Nephron progenitor cell (in vitro differentiated cells): ENCODE results near the gene MEGF10.
A peak's percentile ranks its signal among the peaks of the same experiment; 100 is the strongest.
"Not testable (repeated sequence)": the region's sequence is repeated elsewhere in the genome, so short reads cannot be mapped to it uniquely, and the experiment has no call there.

Experiments used
- DNase-seq: peaks from one replicate; pipeline ENCODE4 v3.0.0; 2021
- H3K27ac Mint-ChIP-seq: 2 replicates; pipeline ENCODE4 v1.8.0; 2021; ENCODE audit warnings: mild to moderate bottlenecking, moderate library complexity, mixed read lengths
- H3K27me3 Mint-ChIP-seq: 2 replicates; pipeline ENCODE4 v1.8.0; 2021; ENCODE audit warnings: mild to moderate bottlenecking, low read depth, mixed read lengths; ENCODE audit not compliant: poor library complexity
- H3K36me3 Mint-ChIP-seq: 2 replicates; pipeline ENCODE4 v1.8.0; 2021; ENCODE audit warnings: low read depth, mixed read lengths
- H3K4me1 Mint-ChIP-seq: 2 replicates; pipeline ENCODE4 v1.8.0; 2021; ENCODE audit warnings: mixed read lengths
- H3K4me3 Mint-ChIP-seq: 2 replicates; pipeline ENCODE4 v1.8.0; 2021; ENCODE audit warnings: mild to moderate bottlenecking, moderate library complexity, mixed read lengths
- H3K9me3 Mint-ChIP-seq: 2 replicates; pipeline ENCODE4 v1.8.0; 2021; ENCODE audit warnings: mild to moderate bottlenecking, moderate library complexity, mixed read lengths
- CTCF ChIP-seq: fragments of 200-600 bp; sonication (generic); IDR thresholded peaks from 2 replicates; pipeline ENCODE4 v1.5.0; 2021; ENCODE audit warnings: antibody characterized with exemption

MEGF10 gene

GRCh38 chr5:127290019-127290945 lies at the start of gene MEGF10:
MEGF10 (plus strand) TSS chr5:127290796; CDS start chr5:127331309, 40,513 bp downstream.
- Mint-ChIP-seq H3K36me3 (no peaks in the 10 kb centered on the region), H3K9me3 (peaks cover 16% of the 10 kb centered on the region), H3K4me1 (peaks cover 15% of the 10 kb centered on the region), H3K4me3 (peak within 1 kb of the TSS; percentile 93), H3K27me3 (peaks cover 36% of the 10 kb centered on the region), H3K27ac (no peak within 1 kb of the TSS)
- peak; percentile 76 for TF ChIP-seq CTCF
- DNase-seq: peak; percentile 82

- Mint-ChIP-seq H3K4me3 (no peak overlapping the region), H3K4me1 (no peaks in the 10 kb centered on the region), H3K27me3 (no peaks in the 10 kb centered on the region), H3K9me3 (peaks cover 27% of the 10 kb centered on the region), H3K36me3 (no peaks in the 10 kb centered on the region), H3K27ac (no peak overlapping the region)
- DNase-seq: no peak
- no peak for TF ChIP-seq CTCF
These were observed 47.6 kb upstream of the MEGF10 start for GRCh38 chr5:127243011-127243410.

GRCh38 chr5:127254729-127255284 lies 35.8 kb upstream of the MEGF10 start:
- no peak for TF ChIP-seq CTCF
- no peak for DNase-seq
- peaks cover 12% of the 10 kb centered on the region for H3K36me3 Mint-ChIP-seq
- no peak overlapping the region for H3K4me3 Mint-ChIP-seq
- H3K27ac Mint-ChIP-seq: no peak overlapping the region
- H3K4me1 Mint-ChIP-seq: no peaks in the 10 kb centered on the region
- peaks cover 33% of the 10 kb centered on the region for H3K9me3 Mint-ChIP-seq
- H3K27me3 Mint-ChIP-seq: no peaks in the 10 kb centered on the region

GRCh38 chr5:127256886-127257597 lies 33.6 kb upstream of the MEGF10 start:
- no peak for TF ChIP-seq CTCF
- Mint-ChIP-seq H3K9me3 (peaks cover 33% of the 10 kb centered on the region), H3K27me3 (no peaks in the 10 kb centered on the region), H3K27ac (no peak overlapping the region), H3K4me1 (no peaks in the 10 kb centered on the region), H3K36me3 (peaks cover 12% of the 10 kb centered on the region), H3K4me3 (no peak overlapping the region)
- no peak for DNase-seq

GRCh38 chr5:127260686-127261085 lies 29.9 kb upstream of the MEGF10 start:
- H3K4me3 Mint-ChIP-seq: no peak overlapping the region
- no peak for TF ChIP-seq CTCF
- no peak for DNase-seq
- peaks cover 19% of the 10 kb centered on the region for H3K9me3 Mint-ChIP-seq
- no peaks in the 10 kb centered on the region for H3K36me3 Mint-ChIP-seq
- no peaks in the 10 kb centered on the region for H3K27me3 Mint-ChIP-seq
- H3K27ac Mint-ChIP-seq: no peak overlapping the region
- H3K4me1 Mint-ChIP-seq: no peaks in the 10 kb centered on the region

- Mint-ChIP-seq H3K4me1 (peaks cover 10% of the 10 kb centered on the region), H3K9me3 (peaks cover 36% of the 10 kb centered on the region)
- H3K27me3 Mint-ChIP-seq, H3K36me3 Mint-ChIP-seq, H3K27ac Mint-ChIP-seq, DNase-seq, H3K4me3 Mint-ChIP-seq: not testable (repeated sequence)
These were observed 25.1 kb upstream of the MEGF10 start for GRCh38 chr5:127265473-127265872.

GRCh38 chr5:127268342-127268741 lies 22.3 kb upstream of the MEGF10 start:
- H3K9me3 Mint-ChIP-seq: peaks cover 65% of the 10 kb centered on the region
- H3K27me3 Mint-ChIP-seq, H3K4me3 Mint-ChIP-seq, H3K27ac Mint-ChIP-seq, DNase-seq, H3K36me3 Mint-ChIP-seq: not testable (repeated sequence)
- peaks cover 10% of the 10 kb centered on the region for H3K4me1 Mint-ChIP-seq

- H3K27ac Mint-ChIP-seq, H3K27me3 Mint-ChIP-seq, H3K4me3 Mint-ChIP-seq, H3K36me3 Mint-ChIP-seq, DNase-seq: not testable (repeated sequence)
- H3K4me1 Mint-ChIP-seq: peaks cover 10% of the 10 kb centered on the region
- H3K9me3 Mint-ChIP-seq: peaks cover 59% of the 10 kb centered on the region
These were observed 19.9 kb upstream of the MEGF10 start for GRCh38 chr5:127270713-127271112.
